HL-60 (cell line): Measurements from ENCODE around the gene U2AF2.

Source experiments
- DNase-seq, 2 experiments: peaks; one replicate each; pipeline ENCODE4 v3.0.0-alpha.2; 2010 to 2020; ENCODE audit warnings: low read depth in 1 of 2, low spot score in 1 of 2
- H3K27ac ChIP-seq: fragments of 250-450 bp; sonication (Bioruptor Pico); replicated peaks from 2 replicates; pipeline ENCODE4 v1.5.1; 2020; ENCODE audit warnings: mild to moderate bottlenecking, moderate library complexity
- H3K27me3 ChIP-seq: fragments of 250-450 bp; sonication (Bioruptor Pico); 2 replicates; pipeline ENCODE4 v1.5.1; 2021; ENCODE audit warnings: mild to moderate bottlenecking, moderate library complexity; ENCODE audit not compliant: insufficient read depth, poor library complexity, severe bottlenecking
- H3K4me3 ChIP-seq: replicated peaks from 2 replicates; pipeline ENCODE4 v1.5.1; 2011; ENCODE audit warnings: mild to moderate bottlenecking, control low read depth, low read length; ENCODE audit not compliant: insufficient read depth
- CTCF ChIP-seq: IDR thresholded peaks from one replicate; pipeline ENCODE4 v1.5.1; 2011; ENCODE audit warnings: low read length, control low read depth, inconsistent platforms; ENCODE audit not compliant: insufficient read depth
- GABPA ChIP-seq: IDR thresholded peaks from 2 replicates; pipeline ENCODE4 v1.6.1; 2012; ENCODE audit warnings: low read depth
- POLR2AphosphoS5 ChIP-seq: IDR thresholded peaks from 2 replicates; pipeline ENCODE4 v1.6.1; 2012; ENCODE audit warnings: low read depth
- SPI1 ChIP-seq: IDR thresholded peaks from 2 replicates; pipeline ENCODE4 v1.6.1; 2012; ENCODE audit warnings: low read depth, mild to moderate bottlenecking, borderline replicate concordance
- TF ChIP-seq, protein P1 (sequence below): IDR thresholded peaks from 2 replicates; pipeline ENCODE4 v1.6.1; 2012; ENCODE audit warnings: low read depth; ENCODE audit not compliant: insufficient replicate concordance

U2AF2 gene

DNA sequence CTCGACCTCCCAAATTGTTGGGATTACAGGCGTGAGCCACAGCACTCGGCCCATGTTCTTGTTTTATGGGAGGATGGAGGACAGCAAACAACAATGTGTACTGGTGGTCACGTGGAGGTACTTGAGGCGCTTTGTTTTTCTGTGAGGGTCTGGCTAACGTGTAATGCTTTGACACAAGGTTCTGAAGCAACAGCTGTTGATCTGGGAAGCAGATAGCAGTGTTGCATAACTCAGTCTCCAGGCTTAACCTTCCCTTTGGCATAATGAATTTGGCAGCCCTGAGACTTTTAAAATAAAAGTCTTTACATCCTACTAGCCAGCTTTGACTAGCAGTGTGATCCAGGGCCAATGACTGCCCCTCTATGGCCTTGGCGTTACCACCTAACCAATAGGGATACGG, 21.0 kb upstream of the U2AF2 start:
- Histone ChIP-seq H3K27ac (peak overlapping the region; percentile 90), H3K27me3 (no peaks in the 10 kb centered on the region), H3K4me3 (no peak overlapping the region)
- TF ChIP-seq POLR2AphosphoS5 (no peak), GABPA (no peak), CTCF (no peak), SPI1 (no peak)
- TF ChIP-seq, protein P1, sequence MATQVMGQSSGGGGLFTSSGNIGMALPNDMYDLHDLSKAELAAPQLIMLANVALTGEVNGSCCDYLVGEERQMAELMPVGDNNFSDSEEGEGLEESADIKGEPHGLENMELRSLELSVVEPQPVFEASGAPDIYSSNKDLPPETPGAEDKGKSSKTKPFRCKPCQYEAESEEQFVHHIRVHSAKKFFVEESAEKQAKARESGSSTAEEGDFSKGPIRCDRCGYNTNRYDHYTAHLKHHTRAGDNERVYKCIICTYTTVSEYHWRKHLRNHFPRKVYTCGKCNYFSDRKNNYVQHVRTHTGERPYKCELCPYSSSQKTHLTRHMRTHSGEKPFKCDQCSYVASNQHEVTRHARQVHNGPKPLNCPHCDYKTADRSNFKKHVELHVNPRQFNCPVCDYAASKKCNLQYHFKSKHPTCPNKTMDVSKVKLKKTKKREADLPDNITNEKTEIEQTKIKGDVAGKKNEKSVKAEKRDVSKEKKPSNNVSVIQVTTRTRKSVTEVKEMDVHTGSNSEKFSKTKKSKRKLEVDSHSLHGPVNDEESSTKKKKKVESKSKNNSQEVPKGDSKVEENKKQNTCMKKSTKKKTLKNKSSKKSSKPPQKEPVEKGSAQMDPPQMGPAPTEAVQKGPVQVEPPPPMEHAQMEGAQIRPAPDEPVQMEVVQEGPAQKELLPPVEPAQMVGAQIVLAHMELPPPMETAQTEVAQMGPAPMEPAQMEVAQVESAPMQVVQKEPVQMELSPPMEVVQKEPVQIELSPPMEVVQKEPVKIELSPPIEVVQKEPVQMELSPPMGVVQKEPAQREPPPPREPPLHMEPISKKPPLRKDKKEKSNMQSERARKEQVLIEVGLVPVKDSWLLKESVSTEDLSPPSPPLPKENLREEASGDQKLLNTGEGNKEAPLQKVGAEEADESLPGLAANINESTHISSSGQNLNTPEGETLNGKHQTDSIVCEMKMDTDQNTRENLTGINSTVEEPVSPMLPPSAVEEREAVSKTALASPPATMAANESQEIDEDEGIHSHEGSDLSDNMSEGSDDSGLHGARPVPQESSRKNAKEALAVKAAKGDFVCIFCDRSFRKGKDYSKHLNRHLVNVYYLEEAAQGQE, result no peak
- peak in 1 of 2 experiments; percentile 43 for DNase-seq

GRCh38 chr19:55635334-55635717, 19.5 kb upstream of the U2AF2 start:
- TF ChIP-seq POLR2AphosphoS5 (no peak), CTCF (no peak), GABPA (no peak), SPI1 (peak; percentile 38; the same call in 1 of the 2 replicates)
- TF ChIP-seq, protein P1, result no peak
- no peak for DNase-seq
- Histone ChIP-seq H3K27ac (peak overlapping the region; percentile 90), H3K4me3 (peak overlapping the region; percentile 83), H3K27me3 (no peaks in the 10 kb centered on the region)

DNA sequence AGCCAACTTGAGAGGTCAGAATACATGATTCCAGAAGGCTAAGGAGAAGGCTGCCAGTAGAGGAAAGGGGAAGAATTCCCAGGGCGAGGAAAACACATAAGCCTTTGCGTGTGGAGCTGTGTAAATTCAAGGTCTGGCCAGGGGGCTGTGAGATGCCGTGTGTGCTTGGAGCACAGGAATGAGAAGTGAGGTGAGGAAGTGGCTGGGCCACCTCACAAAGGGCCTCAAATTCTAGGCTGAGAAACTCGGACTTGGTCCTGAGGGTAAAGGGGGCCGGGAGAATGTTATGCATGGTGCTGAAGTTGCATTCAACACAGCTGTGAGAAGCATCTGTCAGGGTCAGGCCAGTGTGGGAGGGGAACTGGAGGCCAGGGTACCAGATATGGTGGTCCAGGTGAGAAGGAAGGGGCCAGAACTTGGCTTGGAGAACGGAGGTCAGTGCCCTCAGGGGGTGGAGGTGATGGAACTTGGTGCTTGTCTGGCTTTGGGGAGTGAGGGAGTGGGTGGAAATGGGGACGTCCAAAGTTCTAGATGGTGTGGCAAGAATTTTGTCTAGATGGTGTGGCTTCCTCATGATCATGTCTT, 18.9 kb upstream of the U2AF2 start:
- TF ChIP-seq POLR2AphosphoS5 (no peak), SPI1 (0 out of 2 replicates have a peak, but pooled peaks have one; percentile 57)
- no peak for DNase-seq
- H3K27ac ChIP-seq, result peak overlapping the region; percentile 90
- H3K4me3 ChIP-seq, result peak overlapping the region; percentile 83
- H3K27me3 ChIP-seq, result no peaks in the 10 kb centered on the region

GRCh38 chr19:55636723-55637122, 18.1 kb upstream of the U2AF2 start:
- TF ChIP-seq, protein P1, result no peak
- no peak for TF ChIP-seq CTCF
- TF ChIP-seq GABPA, result no peak
- H3K4me3 ChIP-seq, result no peak overlapping the region
- H3K27me3 ChIP-seq, result no peaks in the 10 kb centered on the region
- H3K27ac ChIP-seq, result no peak overlapping the region; the same call in 1 of the 2 replicates
- no peak for DNase-seq
